ENCODE data around the gene TNRC18.

DNA sequence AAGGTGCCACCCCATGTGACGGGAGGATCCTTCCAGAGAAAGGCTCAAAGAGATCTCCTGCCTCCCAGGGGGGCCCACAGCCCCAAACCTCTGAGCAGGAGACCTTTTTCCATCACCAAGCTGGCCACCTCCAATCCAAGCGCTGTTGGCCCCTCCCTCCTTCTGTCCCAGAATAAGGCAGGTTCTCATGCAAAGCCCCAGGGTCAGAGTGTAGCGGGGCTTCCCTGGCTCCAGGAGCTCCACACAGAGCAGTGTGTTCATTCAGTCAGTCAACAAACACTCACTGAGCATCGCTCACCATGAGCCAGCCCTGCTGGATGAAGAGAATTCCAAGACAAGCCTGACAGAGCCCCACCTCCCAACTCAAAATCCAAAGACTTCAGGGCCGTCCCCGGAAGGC lies 39.0 kb downstream of the TNRC18 start:
- TF ChIP-seq, protein P1, sequence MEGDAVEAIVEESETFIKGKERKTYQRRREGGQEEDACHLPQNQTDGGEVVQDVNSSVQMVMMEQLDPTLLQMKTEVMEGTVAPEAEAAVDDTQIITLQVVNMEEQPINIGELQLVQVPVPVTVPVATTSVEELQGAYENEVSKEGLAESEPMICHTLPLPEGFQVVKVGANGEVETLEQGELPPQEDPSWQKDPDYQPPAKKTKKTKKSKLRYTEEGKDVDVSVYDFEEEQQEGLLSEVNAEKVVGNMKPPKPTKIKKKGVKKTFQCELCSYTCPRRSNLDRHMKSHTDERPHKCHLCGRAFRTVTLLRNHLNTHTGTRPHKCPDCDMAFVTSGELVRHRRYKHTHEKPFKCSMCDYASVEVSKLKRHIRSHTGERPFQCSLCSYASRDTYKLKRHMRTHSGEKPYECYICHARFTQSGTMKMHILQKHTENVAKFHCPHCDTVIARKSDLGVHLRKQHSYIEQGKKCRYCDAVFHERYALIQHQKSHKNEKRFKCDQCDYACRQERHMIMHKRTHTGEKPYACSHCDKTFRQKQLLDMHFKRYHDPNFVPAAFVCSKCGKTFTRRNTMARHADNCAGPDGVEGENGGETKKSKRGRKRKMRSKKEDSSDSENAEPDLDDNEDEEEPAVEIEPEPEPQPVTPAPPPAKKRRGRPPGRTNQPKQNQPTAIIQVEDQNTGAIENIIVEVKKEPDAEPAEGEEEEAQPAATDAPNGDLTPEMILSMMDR (IDR thresholded peaks at IDR 0.05; ENCODE audit: low read depth, low read length, missing input control): no peak
- TF ChIP-seq, protein P2, sequence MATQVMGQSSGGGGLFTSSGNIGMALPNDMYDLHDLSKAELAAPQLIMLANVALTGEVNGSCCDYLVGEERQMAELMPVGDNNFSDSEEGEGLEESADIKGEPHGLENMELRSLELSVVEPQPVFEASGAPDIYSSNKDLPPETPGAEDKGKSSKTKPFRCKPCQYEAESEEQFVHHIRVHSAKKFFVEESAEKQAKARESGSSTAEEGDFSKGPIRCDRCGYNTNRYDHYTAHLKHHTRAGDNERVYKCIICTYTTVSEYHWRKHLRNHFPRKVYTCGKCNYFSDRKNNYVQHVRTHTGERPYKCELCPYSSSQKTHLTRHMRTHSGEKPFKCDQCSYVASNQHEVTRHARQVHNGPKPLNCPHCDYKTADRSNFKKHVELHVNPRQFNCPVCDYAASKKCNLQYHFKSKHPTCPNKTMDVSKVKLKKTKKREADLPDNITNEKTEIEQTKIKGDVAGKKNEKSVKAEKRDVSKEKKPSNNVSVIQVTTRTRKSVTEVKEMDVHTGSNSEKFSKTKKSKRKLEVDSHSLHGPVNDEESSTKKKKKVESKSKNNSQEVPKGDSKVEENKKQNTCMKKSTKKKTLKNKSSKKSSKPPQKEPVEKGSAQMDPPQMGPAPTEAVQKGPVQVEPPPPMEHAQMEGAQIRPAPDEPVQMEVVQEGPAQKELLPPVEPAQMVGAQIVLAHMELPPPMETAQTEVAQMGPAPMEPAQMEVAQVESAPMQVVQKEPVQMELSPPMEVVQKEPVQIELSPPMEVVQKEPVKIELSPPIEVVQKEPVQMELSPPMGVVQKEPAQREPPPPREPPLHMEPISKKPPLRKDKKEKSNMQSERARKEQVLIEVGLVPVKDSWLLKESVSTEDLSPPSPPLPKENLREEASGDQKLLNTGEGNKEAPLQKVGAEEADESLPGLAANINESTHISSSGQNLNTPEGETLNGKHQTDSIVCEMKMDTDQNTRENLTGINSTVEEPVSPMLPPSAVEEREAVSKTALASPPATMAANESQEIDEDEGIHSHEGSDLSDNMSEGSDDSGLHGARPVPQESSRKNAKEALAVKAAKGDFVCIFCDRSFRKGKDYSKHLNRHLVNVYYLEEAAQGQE (IDR thresholded peaks at IDR 0.05): no peak
- no peak for TF ChIP-seq RAD21 (IDR thresholded peaks at IDR 0.05)
- TF ChIP-seq, protein P3, sequence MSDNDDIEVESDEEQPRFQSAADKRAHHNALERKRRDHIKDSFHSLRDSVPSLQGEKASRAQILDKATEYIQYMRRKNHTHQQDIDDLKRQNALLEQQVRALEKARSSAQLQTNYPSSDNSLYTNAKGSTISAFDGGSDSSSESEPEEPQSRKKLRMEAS (IDR thresholded peaks at IDR 0.05): no peak

Measured in liver (tissue), 3 donors.